Measurements from ENCODE around the gene HP. TPM values are rescaled to one million over a fixed set of nuclear protein-coding genes. Genes with fewer than 3 reads are reported as not detected.
"Not testable (repeated sequence)": the region's sequence is repeated elsewhere in the genome, so short reads cannot be mapped to it uniquely, and the experiment has no call there.

HP gene, protein sequence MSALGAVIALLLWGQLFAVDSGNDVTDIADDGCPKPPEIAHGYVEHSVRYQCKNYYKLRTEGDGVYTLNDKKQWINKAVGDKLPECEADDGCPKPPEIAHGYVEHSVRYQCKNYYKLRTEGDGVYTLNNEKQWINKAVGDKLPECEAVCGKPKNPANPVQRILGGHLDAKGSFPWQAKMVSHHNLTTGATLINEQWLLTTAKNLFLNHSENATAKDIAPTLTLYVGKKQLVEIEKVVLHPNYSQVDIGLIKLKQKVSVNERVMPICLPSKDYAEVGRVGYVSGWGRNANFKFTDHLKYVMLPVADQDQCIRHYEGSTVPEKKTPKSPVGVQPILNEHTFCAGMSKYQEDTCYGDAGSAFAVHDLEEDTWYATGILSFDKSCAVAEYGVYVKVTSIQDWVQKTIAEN
- polyA plus RNA-seq (2012; ENCODE audit: insufficient read length, low read depth): not detected

DNA sequence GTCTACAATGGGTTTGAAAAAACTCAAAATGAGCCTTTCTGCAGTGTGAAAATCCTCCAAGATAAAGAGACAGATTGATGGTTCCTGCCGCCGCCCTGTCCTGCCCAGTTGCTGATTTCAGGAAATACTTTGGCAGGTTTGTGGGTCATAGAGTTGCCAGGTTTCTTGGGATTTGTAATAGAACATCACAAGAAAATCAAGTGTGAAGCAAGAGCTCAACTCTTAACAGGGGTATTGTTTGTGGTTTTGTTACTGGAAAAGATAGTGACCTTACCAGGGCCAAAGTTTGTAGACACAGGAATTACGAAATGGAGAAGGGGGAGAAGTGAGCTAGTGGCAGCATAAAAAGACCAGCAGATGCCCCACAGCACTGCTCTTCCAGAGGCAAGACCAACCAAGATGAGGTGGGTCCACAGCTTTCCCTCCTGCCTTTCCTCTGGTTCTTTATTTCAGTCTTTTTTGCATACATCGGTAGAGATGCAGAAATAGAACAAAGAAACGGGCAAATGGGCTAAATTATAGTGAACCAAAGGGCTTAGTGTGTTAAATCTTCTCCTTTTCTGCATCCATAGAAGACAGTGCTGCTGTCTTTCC, at the start of gene HP:
HP (plus strand) TSS at position 252 of the 594 bp plus-strand sequence; CDS start at position 400, 148 bp downstream.
- TF ChIP-seq POLR2AphosphoS5 (IDR thresholded peaks at IDR 0.05; ENCODE audit: low read depth, low read length); REST (IDR thresholded peaks at IDR 0.05; ENCODE audit: insufficient read depth in 1 of 2, low read depth in 2 of 2, low read length in 2 of 2); TAF1 (IDR thresholded peaks at IDR 0.05; ENCODE audit: borderline replicate concordance, insufficient read depth, low read length): not testable (repeated sequence)

- TF ChIP-seq FOXP2 (optimal IDR thresholded peaks at IDR 0.05; ENCODE audit: borderline replicate concordance, extremely low read depth, extremely low read length, insufficient read depth) (no peak), POLR2AphosphoS5 (IDR thresholded peaks at IDR 0.05; ENCODE audit: low read depth, low read length) (peak; percentile 75; the same call in 1 of the 2 replicates), SIN3A (IDR thresholded peaks at IDR 0.05; ENCODE audit: borderline replicate concordance, insufficient read depth, low read length) (peak; percentile 87; the same call in 1 of the 2 replicates), REST (IDR thresholded peaks at IDR 0.05; ENCODE audit: insufficient read depth in 1 of 2, low read depth in 2 of 2, low read length in 2 of 2) (no peak), TAF1 (IDR thresholded peaks at IDR 0.05; ENCODE audit: borderline replicate concordance, insufficient read depth, low read length) (peak; percentile 77; the same call in 1 of the 2 replicates)
These were observed 45.7 kb upstream of the HP start, which contains the start of gene DHODH for GRCh38 chr16:72008424-72009216. Gene DHODH, plus strand, starts transcription at chr16:72008744. Its CDS starts 21 bp downstream, at chr16:72008765.

GRCh38 chr16:72009779-72010178, 44.5 kb upstream of the HP start:
- TF ChIP-seq REST (IDR thresholded peaks at IDR 0.05; ENCODE audit: insufficient read depth in 1 of 2, low read depth in 2 of 2, low read length in 2 of 2) (no peak), SIN3A (IDR thresholded peaks at IDR 0.05; ENCODE audit: borderline replicate concordance, insufficient read depth, low read length) (no peak), FOXP2 (optimal IDR thresholded peaks at IDR 0.05; ENCODE audit: borderline replicate concordance, extremely low read depth, extremely low read length, insufficient read depth) (no peak), TAF1 (IDR thresholded peaks at IDR 0.05; ENCODE audit: borderline replicate concordance, insufficient read depth, low read length) (no peak), POLR2AphosphoS5 (IDR thresholded peaks at IDR 0.05; ENCODE audit: low read depth, low read length) (no peak)

DNA sequence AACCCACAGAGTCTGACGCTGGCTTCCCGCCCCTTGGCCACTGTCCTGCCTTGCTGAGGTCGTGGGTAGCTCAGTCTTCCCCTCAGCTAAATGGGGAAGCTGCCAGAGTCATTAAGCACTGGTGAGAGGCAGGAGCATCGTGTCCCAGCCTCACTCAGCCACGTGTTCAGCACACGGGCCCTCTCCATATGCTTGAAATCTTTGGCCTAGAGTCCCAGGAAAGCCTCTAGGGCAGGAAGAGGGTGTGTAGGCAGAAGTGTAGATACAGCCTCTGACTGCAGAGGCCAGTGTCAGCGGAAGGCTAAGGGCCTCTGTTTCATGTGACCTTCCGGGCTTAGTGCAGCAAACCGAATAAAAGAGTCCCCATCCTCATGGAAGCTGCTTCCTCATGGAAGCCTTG, 41.7 kb upstream of the HP start:
- TF ChIP-seq FOXP2 (optimal IDR thresholded peaks at IDR 0.05; ENCODE audit: borderline replicate concordance, extremely low read depth, extremely low read length, insufficient read depth) (no peak), POLR2AphosphoS5 (IDR thresholded peaks at IDR 0.05; ENCODE audit: low read depth, low read length) (no peak), REST (IDR thresholded peaks at IDR 0.05; ENCODE audit: insufficient read depth in 1 of 2, low read depth in 2 of 2, low read length in 2 of 2) (no peak), SIN3A (IDR thresholded peaks at IDR 0.05; ENCODE audit: borderline replicate concordance, insufficient read depth, low read length) (no peak), TAF1 (IDR thresholded peaks at IDR 0.05; ENCODE audit: borderline replicate concordance, insufficient read depth, low read length) (no peak)
